ENCODE results near the gene CLEC2B.
"Not testable (repeated sequence)": the region's sequence is repeated elsewhere in the genome, so short reads cannot be mapped to it uniquely, and the experiment has no call there.

The CLEC2B gene

GRCh38 chr12:9880532-9881078 is 11.5 kb upstream of the CLEC2B start:
- Histone ChIP-seq H2AFZ (ENCODE audit: low read depth, low read length, severe bottlenecking) (no peak overlapping the region), H3K9ac (ENCODE audit: low read length) (no peak overlapping the region), H3K79me2 (ENCODE audit: insufficient read depth, low read length) (no peaks in the 10 kb centered on the region), H3K27me3 (ENCODE audit: low read length) (no peaks in the 10 kb centered on the region), H3K4me3 (ENCODE audit: insufficient read depth, low read length, poor library complexity, severe bottlenecking) (no peak overlapping the region), H3K9me3 (ENCODE audit: insufficient read depth, low read length) (no peaks in the 10 kb centered on the region), H3K4me2 (ENCODE audit: low read depth, low read length, poor library complexity, severe bottlenecking) (no peak overlapping the region), H3K9me2 (replicated peaks; ENCODE audit: insufficient read depth, low read length) (no peaks in the 10 kb centered on the region), H3K36me3 (ENCODE audit: low read length) (no peaks in the 10 kb centered on the region), H3F3A (ENCODE audit: insufficient read depth) (no peaks in the 10 kb centered on the region), H4K20me1 (ENCODE audit: low read depth, low read length) (no peaks in the 10 kb centered on the region), H3K27ac (ENCODE audit: low read depth, low read length) (no peak overlapping the region)
- TF ChIP-seq EZH2phosphoT487 (conservative IDR thresholded peaks at IDR 0.05; ENCODE audit: low read length) (no peak), CTCF (IDR thresholded peaks at IDR 0.05; ENCODE audit: insufficient read depth, low read length, poor library complexity, severe bottlenecking) (no peak)

- H3K27ac ChIP-seq (ENCODE audit: low read depth, low read length); H3K36me3 ChIP-seq (ENCODE audit: low read length); H4K20me1 ChIP-seq (ENCODE audit: low read depth, low read length); H3K9ac ChIP-seq (ENCODE audit: low read length); H2AFZ ChIP-seq (ENCODE audit: low read depth, low read length, severe bottlenecking); H3K4me2 ChIP-seq (ENCODE audit: low read depth, low read length, poor library complexity, severe bottlenecking); H3K79me2 ChIP-seq (ENCODE audit: insufficient read depth, low read length); H3K9me3 ChIP-seq (ENCODE audit: insufficient read depth, low read length); H3K9me2 ChIP-seq (replicated peaks; ENCODE audit: insufficient read depth, low read length); H3K27me3 ChIP-seq (ENCODE audit: low read length); H3F3A ChIP-seq (ENCODE audit: insufficient read depth); H3K4me3 ChIP-seq (ENCODE audit: insufficient read depth, low read length, poor library complexity, severe bottlenecking): not testable (repeated sequence)
Measured at GRCh38 chr12:9876120-9876519, 7.0 kb upstream of the CLEC2B start.

- Histone ChIP-seq H3K9me2 (replicated peaks; ENCODE audit: insufficient read depth, low read length) (no peaks in the 10 kb centered on the region), H3K4me2 (ENCODE audit: low read depth, low read length, poor library complexity, severe bottlenecking) (no peak overlapping the region), H4K20me1 (ENCODE audit: low read depth, low read length) (no peaks in the 10 kb centered on the region), H3K4me3 (ENCODE audit: insufficient read depth, low read length, poor library complexity, severe bottlenecking) (no peak overlapping the region), H3K27me3 (ENCODE audit: low read length) (no peaks in the 10 kb centered on the region), H2AFZ (ENCODE audit: low read depth, low read length, severe bottlenecking) (no peak overlapping the region), H3K36me3 (ENCODE audit: low read length) (no peaks in the 10 kb centered on the region), H3K27ac (ENCODE audit: low read depth, low read length) (no peak overlapping the region), H3F3A (ENCODE audit: insufficient read depth) (no peaks in the 10 kb centered on the region), H3K9me3 (ENCODE audit: insufficient read depth, low read length) (no peaks in the 10 kb centered on the region), H3K9ac (ENCODE audit: low read length) (no peak overlapping the region), H3K79me2 (ENCODE audit: insufficient read depth, low read length) (no peaks in the 10 kb centered on the region)
- no peak for TF ChIP-seq EZH2phosphoT487 (conservative IDR thresholded peaks at IDR 0.05; ENCODE audit: low read length)
- no peak for TF ChIP-seq CTCF (IDR thresholded peaks at IDR 0.05; ENCODE audit: insufficient read depth, low read length, poor library complexity, severe bottlenecking)
Measured at GRCh38 chr12:9872742-9873141, 3.6 kb upstream of the CLEC2B start.

- no peak overlapping the region for H2AFZ ChIP-seq (ENCODE audit: low read depth, low read length, severe bottlenecking)
- H3K9me2 ChIP-seq (replicated peaks; ENCODE audit: insufficient read depth, low read length) = no peaks in the 10 kb centered on the region
- H3F3A ChIP-seq (ENCODE audit: insufficient read depth) = no peaks in the 10 kb centered on the region
- no peak overlapping the region for H3K4me2 ChIP-seq (ENCODE audit: low read depth, low read length, poor library complexity, severe bottlenecking)
- no peaks in the 10 kb centered on the region for H4K20me1 ChIP-seq (ENCODE audit: low read depth, low read length)
- no peak overlapping the region for H3K4me3 ChIP-seq (ENCODE audit: insufficient read depth, low read length, poor library complexity, severe bottlenecking)
- H3K36me3 ChIP-seq (ENCODE audit: low read length) = no peaks in the 10 kb centered on the region
- H3K9ac ChIP-seq (ENCODE audit: low read length) = no peak overlapping the region
- H3K9me3 ChIP-seq (ENCODE audit: insufficient read depth, low read length) = no peaks in the 10 kb centered on the region
- H3K27me3 ChIP-seq (ENCODE audit: low read length) = no peaks in the 10 kb centered on the region
- TF ChIP-seq CTCF (IDR thresholded peaks at IDR 0.05; ENCODE audit: insufficient read depth, low read length, poor library complexity, severe bottlenecking) = no peak
- no peak for TF ChIP-seq EZH2phosphoT487 (conservative IDR thresholded peaks at IDR 0.05; ENCODE audit: low read length)
- H3K79me2 ChIP-seq (ENCODE audit: insufficient read depth, low read length) = no peaks in the 10 kb centered on the region
- H3K27ac ChIP-seq (ENCODE audit: low read depth, low read length) = no peak overlapping the region
Measured at GRCh38 chr12:9872162-9872561, 3.0 kb upstream of the CLEC2B start.

All from SU-DHL-6 (cell line).